SW480 (cell line): ENCODE data around the gene ASPRV1.
"Not testable (repeated sequence)": the region's sequence is repeated elsewhere in the genome, so short reads cannot be mapped to it uniquely, and the experiment has no call there.

Experiments used
- DNase-seq: peaks from one replicate; pipeline ENCODE4 v3.0.0-alpha.2; 2016; ENCODE audit warnings: low spot score

The ASPRV1 gene

DNA sequence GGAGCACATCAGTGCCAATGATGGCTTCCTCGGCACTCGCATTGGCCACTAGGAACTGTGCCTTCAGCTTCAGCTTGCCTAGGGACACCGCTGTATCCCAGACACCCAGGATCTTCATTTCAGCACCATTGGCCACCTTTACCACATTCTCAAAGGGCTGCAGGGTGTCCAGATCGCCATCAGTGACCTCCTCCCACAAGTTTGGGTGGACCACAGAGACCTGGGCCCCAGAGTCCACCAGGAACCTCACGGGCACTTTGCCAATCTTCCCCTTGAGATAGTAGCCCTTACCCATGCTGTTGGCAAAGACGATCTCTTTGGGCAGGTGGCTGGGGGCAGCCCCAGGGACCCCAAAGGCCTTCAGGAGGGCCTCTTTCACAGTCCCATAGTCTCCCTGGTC, 610 bp downstream of the ASPRV1 start:
- DNase-seq, result no peak

DNA sequence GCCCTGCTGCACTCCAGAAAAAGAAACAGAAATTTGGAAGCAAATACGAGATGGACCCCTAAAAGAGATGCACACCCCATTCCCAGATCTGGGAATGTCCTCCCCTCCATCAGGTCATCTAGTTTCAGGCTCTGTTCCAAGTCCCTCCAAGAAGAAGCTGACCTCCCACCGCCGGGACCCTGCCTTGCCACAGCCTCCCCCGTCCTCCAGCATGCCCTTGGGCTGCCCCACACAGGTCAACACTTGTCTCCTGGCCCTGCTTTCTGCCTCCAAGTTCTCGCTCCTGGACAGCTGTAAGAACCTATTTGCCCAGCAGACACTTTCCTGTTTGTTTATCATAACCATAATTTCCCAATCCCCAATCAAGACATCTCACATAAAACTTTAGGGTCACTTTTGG, 2.0 kb downstream of the ASPRV1 start:
- no peak for DNase-seq

DNA sequence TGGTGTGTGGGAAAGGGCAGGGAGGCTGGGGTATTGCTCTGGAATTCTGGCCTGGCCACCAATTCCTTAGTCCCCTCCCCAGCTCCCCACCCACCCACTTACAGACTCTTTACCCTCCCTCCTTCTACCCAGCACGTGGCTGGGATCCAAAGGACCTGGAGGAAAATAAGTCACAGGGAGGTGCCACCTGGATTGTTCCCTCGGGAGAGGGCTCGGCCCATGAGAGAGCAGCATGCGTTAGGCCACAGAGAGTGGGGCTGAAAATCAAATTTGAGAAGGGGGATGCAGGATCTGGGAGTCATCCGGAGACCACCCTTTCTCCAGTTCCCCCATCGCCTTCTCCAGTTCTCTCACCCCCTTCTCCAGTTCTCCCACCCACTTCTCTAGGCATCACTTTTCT, 3.0 kb downstream of the ASPRV1 start:
- no peak for DNase-seq

- DNase-seq, result no peak
Observed at GRCh38 chr2:69957965-69958364, 3.5 kb downstream of the ASPRV1 start.

GRCh38 chr2:69956475-69956979, 4.9 kb downstream of the ASPRV1 start:
- DNase-seq, result no peak

DNA sequence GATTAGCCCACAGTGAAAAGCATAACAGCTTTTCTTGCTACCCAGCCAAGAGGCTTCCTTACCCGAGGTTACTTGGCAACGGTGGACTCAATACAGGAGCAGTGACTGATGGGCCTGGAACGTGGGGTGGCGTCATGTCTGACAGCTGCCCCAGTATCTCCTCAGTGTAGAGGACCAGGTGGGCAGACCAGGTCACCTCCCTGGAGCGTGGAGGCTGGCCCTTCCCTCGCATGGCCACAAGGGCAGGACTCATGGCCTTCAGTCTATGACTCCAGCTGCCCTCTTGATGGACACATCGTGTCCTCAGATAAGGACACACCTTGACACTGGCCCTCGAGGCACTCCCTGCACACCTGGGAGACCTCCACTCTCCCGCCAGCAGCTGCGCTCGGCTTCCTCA, 6.4 kb downstream of the ASPRV1 start:
- DNase-seq, result no peak

DNA sequence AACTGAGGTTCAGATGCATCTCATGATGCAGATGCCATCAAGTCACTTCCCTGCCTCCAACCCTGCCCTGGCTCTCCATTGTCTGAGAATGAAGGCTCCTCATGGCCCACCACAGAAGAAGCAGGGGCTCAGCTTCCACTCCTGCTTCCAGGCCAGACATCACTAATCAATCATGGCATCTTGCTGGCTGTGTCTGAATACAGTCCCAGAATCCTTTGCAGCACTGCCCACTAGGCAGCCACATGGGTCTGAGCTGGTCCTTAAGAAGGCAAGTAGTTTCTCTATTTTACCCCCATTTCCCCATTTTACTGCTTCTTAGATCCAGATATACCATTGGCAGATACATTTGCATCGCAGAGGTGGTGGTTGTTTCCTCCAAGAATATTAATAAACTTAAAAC, 7.3 kb downstream of the ASPRV1 start:
- DNase-seq, result no peak

- no peak for DNase-seq
Observed at GRCh38 chr2:69952336-69953115, 8.9 kb downstream of the ASPRV1 start.

DNA sequence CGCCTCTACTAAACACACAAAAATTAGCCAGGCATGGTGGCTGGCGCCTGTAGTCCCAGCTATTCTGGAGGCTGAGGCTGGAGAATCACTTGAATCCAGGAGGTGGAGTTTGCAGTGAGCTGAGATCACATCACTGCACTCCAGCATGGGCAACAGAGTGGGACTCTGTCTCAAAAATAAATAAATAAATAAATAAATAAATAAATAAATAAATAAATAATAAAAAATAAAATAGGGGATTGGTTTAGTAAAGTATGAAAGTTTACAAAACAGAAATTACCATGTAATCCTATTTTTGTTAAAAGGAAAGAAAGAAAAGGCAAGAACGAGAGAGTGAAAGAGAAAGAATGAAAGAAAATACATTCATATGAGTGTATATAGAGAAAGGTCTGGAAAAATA, 10.8 kb downstream of the ASPRV1 start:
- not testable (repeated sequence) for DNase-seq

GRCh38 chr2:69950241-69950640, 11.2 kb downstream of the ASPRV1 start:
- DNase-seq, result no peak

- DNase-seq, result no peak
Observed at GRCh38 chr2:69948963-69949645, 12.3 kb downstream of the ASPRV1 start.

GRCh38 chr2:69948032-69948962, 13.1 kb downstream of the ASPRV1 start:
- no peak for DNase-seq

DNA sequence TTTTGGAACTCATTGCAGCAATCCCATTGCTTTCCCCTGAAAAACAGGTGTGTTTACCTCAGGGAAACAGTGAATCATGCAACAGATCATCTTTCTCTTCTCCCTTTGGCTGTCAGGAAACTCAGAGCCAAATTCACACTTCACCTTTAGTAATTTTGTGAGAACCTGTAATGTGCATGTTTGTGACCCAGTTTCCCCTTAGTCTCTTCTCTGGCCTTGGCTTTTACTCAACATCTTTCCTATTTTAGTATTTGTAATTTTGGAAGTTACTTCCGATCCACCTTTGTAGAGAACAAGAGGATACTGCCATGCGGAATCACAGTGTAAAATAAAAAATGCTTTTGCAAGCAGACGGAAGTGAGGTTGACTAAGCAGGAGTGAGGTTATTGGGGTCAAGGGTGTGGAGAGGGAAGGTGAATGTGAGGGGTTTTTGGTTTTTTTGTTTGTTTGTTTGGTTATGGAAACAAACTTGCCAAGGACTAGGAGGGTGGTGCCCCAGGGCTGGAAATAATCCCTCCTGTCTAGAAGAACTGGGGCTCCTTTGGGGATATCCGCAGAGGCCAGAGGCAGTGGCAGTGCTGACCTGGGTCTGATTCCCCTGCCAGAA, 14.0 kb downstream of the ASPRV1 start:
- peak; percentile 27 for DNase-seq

GRCh38 chr2:69946351-69947324, 14.8 kb downstream of the ASPRV1 start:
- DNase-seq, result peak; percentile 92

DNA sequence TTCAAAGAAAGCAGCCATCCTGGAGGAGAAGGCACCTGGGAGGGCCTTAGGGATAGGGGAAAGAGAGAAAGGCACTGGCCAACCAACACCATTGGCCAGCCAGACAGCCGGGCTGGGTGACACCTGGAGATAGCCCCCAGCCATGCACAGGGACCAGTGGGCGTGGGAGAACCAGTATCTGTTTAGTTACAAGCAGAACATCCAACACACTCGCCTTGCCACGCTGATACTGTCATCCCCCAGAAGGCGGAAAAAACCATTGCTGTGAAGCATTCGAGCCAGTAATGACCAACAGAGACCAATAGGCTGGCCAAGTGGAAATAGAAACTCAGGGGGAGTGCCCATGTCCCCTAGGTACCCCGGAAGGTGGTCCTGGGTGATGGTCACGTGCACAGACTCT, 15.5 kb downstream of the ASPRV1 start:
- no peak for DNase-seq

GRCh38 chr2:69945441-69945840, 16.0 kb downstream of the ASPRV1 start:
- peak; percentile 68 for DNase-seq

- DNase-seq, result no peak
Observed at GRCh38 chr2:69944756-69945155, 16.7 kb downstream of the ASPRV1 start.

DNA sequence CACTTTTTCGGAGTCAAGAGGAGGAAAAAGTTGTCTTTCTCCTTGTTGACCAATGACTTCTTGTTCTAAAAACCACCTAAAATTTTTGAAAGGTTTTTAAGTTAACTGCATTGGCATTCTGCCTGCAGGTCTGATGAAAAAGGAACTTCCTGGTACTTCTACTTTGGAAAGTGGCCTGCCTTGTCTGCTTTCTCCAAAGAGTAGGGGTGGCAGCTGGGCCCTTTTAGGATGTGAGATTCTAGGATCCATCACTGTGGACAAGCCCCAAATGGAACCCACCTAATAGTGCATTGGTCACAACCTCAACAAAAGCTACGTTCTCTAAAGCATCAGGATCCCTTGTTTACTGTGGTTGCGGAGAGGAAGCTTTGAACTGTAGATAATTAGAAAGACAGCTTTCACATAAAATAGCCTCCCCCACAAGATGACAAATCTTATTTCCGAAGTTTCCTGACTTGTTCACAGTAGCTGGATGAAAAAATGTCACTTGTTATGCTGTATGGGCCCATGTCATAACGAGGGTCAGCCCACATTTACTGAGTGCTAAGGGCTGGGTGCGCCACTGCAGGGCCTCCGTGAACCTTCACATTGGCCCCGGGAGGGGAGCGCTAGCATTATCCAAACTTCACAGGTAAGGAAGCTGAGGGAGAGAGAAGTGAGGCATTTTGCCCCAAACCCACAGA, 17.4 kb downstream of the ASPRV1 start:
- peak; percentile 41 for DNase-seq

GRCh38 chr2:69943000-69943842, 18.2 kb downstream of the ASPRV1 start:
- peak; percentile 37 for DNase-seq
